Measurements from ENCODE around the gene ANKRD13B.
"Not testable (repeated sequence)": the region's sequence is repeated elsewhere in the genome, so short reads cannot be mapped to it uniquely, and the experiment has no call there.

The ANKRD13B gene

GRCh38 chr17:29592850-29593551 is at the start of gene ANKRD13B:
TSS of gene ANKRD13B (plus strand) at chr17:29593132. CDS start at chr17:29593622, 490 bp downstream.
- peak; percentile 52 for DNase-seq

GRCh38 chr17:29544066-29544465 is 48.9 kb upstream of the ANKRD13B start:
- no peak for DNase-seq

DNA sequence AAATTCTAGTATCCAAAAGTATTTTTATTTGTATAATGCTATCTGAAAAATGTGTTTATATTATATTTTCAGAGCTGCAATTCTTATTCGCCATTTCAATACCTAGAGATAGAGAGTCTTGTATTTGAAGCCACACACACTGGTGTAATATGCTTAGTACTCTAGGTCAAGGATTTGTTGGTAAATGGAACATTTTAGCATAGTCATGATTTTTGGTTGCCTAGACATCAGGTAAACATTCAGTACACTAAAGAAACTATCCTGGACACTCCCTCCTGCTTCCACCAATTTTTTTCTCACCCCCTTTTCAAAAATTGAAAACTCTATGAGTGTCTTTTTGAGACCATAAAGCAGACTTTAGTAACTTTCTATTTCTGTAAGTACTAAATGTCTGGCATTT is 46.8 kb upstream of the ANKRD13B start:
- DNase-seq = no peak

DNA sequence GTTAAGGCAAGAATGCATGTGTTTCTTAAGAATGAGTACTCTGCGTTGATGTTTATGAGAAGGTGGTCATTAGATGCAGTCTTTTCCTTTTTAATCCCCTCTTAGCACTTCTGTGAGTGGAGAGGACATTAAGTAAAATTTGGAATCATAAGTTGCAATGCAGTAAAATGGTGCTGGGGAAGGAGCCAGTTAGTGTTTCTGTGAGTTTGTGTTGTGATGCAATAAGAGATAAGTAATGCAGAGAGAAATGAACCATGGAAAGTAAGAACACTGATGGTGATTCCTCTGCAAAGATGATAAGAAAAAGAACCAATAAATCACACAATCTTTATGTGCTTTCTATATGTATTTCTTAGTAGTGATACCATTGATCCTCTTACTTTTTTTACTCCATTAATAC is 46.1 kb upstream of the ANKRD13B start:
- no peak for DNase-seq

DNA sequence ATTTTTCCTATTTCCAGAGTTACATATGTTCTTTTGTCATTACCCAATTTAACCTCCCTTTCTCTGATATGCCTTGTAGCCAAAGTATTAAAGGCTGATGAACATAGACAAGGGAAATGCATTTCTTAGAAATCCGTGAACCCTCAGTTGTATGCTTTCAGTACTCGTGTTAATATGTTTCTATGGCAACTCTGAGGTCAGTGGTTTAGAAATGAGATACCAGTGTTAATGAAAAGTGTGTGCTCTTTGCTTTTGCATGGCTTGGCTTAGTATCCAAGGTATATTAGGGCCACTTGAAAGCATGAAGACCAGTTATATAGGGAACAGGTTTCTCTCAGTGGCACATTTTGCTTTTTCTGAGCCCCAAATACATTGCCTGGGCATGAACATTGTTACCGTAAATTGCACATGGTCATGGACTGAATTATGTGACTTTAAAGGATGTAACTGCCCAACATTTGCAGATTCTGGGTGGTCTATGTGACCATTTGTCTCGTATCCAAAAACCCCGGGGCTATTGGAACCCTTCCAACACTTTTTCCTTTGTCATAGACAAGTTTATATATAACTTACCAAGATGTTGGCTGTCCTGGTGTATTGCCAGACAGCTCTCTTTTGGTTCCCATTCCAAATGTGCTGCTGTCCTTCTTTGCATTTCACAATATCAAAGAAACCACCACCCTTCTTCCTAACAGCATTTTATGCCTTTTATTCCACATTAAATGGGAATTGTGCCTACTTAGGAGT is 43.6 kb upstream of the ANKRD13B start:
- no peak for DNase-seq

GRCh38 chr17:29555840-29556239 is 37.1 kb upstream of the ANKRD13B start:
- DNase-seq = no peak

GRCh38 chr17:29557085-29557738 is 35.7 kb upstream of the ANKRD13B start:
- DNase-seq = no peak

- no peak for DNase-seq
These were observed 35.2 kb upstream of the ANKRD13B start for GRCh38 chr17:29557739-29558116.

DNA sequence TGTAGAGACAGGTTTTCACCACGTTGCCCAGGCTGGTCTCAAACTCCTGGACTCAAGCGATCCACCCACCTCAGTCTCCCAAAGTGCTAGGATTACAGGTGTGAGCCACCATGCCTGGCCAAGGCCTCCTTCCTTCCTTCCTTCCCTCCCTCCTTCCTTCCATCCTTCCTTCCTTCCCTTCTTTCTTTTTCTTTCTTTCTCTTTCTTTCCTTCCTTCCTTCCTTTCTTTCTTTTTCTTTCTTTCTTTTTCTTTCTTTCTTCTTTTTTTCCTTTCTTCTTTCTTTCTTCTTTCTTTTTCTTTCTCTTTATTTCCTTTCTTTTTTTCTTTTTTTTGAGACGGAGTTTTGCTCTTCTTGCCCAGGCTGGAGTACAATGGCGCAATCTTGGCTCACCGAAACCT is 34.8 kb upstream of the ANKRD13B start:
- DNase-seq = not testable (repeated sequence)

DNA sequence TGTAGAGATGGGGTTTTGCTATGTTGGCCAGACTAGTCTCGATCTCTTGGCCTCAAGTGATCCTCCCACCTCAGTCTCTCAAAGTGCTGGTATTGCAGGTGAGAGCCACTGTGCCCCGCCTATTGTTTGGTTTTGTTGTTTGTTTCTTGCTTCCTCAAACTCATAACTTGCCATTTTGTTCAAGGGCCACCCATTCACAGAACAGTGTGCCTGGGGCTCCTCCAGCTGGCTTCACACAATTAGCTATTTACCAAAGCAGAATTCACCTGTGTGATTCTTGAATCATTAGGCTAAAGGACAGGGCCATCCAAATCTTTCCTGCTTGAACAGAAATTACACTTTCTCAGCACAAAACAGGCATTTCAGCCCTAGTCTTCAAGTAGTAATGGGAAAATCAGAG is 33.3 kb upstream of the ANKRD13B start:
- DNase-seq = no peak

- no peak for DNase-seq
These were observed 32.6 kb upstream of the ANKRD13B start for GRCh38 chr17:29560316-29560715.

DNA sequence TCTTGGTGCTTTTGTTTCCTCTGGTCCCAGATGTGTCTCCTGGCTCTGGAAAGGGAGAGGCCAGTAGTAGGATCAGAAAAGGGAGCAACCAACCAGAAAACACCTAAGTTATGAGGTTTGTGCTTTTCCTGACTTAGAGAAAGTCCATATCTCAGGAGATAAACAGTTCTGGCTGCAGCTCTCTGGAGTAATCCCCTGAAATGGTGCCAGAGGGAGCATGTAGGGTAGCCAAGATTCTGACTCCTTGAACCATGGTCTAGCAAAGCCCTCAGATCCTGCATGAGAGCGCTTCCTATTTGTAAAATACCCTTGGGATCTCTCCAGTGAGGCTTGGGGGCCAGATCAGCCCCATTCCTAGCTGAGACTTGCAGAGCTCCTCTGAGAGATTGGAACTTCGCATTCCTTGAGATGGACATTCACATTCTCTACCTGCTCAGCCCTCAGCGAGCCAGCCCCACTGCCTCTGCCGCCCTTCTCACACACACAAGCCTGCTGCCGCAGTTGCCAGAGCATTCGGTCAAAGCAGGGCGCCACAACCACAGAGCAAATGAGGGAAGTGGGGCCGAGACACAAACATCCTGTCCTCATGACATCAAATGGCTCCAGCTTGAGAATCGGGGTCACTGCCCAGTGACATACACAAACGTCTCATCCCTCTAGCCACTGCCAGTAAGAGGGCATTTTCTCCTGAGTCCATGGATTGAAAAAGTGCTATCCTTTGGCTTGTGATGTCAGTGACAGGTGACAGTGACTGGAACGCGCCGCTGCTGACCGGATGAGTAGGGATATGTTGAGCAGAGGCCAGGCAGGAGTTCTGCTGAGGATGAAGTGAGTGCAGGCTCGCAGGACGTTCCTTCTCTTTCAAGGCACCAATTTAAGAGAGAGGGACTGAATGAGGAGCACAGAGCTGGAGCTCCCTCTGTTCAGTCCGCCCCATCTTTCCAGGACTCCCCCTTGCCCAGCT is 31.1 kb upstream of the ANKRD13B start:
- no peak for DNase-seq

- no peak for DNase-seq
These were observed 30.3 kb upstream of the ANKRD13B start for GRCh38 chr17:29562615-29563014.

GRCh38 chr17:29563816-29564215 is 29.1 kb upstream of the ANKRD13B start:
- DNase-seq = no peak

DNA sequence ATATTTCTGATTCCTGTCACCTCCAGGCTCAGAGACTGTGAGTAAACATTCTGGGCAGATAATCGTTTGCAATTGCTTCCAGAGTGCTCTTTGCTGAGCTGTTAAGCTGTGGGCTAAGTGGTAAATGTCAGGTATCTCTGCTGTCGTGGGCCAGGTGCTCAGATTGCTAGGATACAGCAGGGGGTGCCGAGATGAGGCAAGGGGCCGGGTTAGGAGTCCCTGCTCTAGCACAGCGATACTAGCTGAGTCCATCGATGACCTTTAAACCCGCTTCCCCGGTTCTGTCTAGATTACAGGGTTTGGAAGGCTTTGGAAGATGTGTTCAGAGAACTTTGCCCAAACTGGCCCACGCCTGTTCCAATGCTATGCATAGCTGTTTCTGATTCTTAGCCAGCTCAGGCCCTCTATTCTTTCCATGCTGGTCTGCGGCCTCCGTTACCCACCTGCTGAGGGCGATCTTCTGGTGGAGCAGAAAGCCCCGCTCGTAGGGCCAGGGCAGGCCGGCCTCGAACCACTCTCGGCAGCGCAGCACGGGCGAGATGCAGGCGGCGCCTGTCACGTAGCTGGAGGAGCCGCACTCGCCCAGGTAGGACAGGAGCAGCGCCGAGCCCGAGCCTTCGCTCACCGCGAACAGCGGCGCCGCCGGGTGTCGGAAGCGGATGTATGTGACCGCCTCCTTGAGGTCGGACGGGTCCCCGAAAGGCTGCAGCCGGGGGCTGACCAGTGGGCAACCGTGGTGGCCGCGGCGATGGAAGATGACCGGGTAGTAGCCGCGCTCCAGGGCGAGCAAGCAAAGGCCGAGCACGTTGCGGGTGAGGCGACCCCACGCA is 27.1 kb upstream of the ANKRD13B start:
- peak; percentile 62 for DNase-seq

DNA sequence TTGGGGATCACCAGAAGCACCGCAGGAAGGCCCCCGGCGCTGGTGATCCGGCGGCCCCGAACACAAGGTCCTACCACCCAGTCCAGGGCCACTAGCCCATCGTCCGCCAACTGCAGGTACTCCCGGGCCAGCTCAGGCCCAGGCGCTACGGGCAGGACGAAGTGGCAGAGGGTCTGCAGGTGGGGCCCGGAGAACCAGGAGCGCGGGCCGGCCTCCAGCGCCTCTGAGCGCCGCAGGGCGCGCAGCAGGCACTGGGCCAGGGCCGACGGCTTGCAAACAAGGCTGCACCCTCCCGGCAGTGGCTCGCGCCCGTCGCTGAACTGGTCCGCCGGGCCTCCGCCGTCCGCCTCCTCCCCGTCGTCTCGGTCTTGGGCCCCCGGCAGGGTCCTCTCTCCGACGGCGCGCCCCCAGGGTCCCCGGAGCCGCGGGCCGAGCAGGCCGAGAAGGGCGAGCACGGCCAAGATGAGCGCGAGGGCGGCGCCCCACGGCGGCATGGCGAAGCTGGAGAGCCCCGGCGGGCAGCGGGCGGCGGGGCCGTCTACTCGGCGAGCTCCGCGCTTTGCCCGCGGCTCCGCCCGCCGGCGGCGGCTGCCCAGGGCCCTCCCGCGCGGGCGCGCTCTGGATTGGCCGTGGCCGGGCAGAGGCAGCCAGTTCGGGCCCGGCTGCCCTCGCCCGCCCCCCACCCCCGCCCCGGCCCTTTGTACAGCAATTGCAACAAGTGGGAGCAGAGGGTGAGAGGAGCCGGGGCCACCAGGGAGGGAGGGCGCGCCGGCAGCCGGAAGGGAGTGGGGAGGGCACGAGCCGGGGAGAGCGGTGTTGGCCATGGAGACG is 26.2 kb upstream of the ANKRD13B start, which contains the start of gene ABHD15:
TSS of gene ABHD15 (minus strand) at position 565 of the 831 bp plus-strand sequence. CDS start at position 494, 71 bp downstream.
- peak; percentile 78 for DNase-seq

- DNase-seq = no peak
These were observed 25.7 kb upstream of the ANKRD13B start for GRCh38 chr17:29567304-29567553.

- DNase-seq = peak; percentile 79
These were observed 25.2 kb upstream of the ANKRD13B start for GRCh38 chr17:29567554-29568330.

GRCh38 chr17:29568331-29569244 is 24.3 kb upstream of the ANKRD13B start, which contains the start of gene TP53I13:
TSS of gene TP53I13 (plus strand) at chr17:29568701. CDS start at chr17:29568759, 58 bp downstream.
- peak; percentile 81 for DNase-seq

Data from 8988T (cell line).